ENCODE results near the gene PSME3IP1.
A peak's percentile ranks its signal among the peaks of the same experiment; 100 is the strongest.
"Not testable (repeated sequence)": the region's sequence is repeated elsewhere in the genome, so short reads cannot be mapped to it uniquely, and the experiment has no call there.

The PSME3IP1 gene

GRCh38 chr16:57190136-57190535 lies 4.3 kb upstream of the PSME3IP1 start:
- in situ Hi-C loops (cut with HindIII; ENCODE audit: low sequenced_read_pairs) = no loop called here
- TF ChIP-seq CTCF (IDR thresholded peaks at IDR 0.05; ENCODE audit: low read depth, low read length, missing control alignments) = no peak

DNA sequence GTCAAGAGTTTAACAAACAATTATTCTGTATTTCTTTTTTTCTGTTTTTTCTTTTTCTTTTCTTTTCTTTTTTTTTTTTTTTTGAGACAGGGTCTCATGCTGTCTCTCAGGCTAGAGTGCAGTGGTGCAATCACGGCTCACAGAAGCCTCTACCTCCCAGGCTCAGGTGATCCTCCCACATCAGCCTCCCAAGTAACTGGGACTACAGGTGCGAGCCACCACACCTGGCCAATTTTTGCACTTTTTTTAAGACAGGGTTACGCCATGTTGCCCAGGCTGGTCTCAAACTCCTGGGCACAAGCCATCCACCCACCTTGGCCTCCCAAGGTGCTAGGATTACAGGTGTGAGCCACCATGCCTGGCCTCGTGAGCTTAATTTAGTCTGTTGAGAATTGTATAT lies 3.7 kb upstream of the PSME3IP1 start:
- DNase-seq (ENCODE audit: low read depth); H3K4me3 ChIP-seq (ENCODE audit: low read depth, low read length); in situ Hi-C loops (cut with HindIII; ENCODE audit: low sequenced_read_pairs): not testable (repeated sequence)

More at GRCh38 chr16:57190136-57190535, 4.3 kb upstream of the PSME3IP1 start:
- no peak overlapping the region for H3K4me3 ChIP-seq (ENCODE audit: low read depth, low read length)
- DNase-seq (ENCODE audit: low read depth) = no peak

- no peak overlapping the region for H3K4me3 ChIP-seq (ENCODE audit: low read depth, low read length)
- in situ Hi-C loops (cut with HindIII; ENCODE audit: low sequenced_read_pairs) = no loop called here
- TF ChIP-seq CTCF (IDR thresholded peaks at IDR 0.05; ENCODE audit: low read depth, low read length, missing control alignments) = no peak
- no peak for DNase-seq (ENCODE audit: low read depth)
These were observed 2.8 kb upstream of the PSME3IP1 start for GRCh38 chr16:57188711-57189002.

DNA sequence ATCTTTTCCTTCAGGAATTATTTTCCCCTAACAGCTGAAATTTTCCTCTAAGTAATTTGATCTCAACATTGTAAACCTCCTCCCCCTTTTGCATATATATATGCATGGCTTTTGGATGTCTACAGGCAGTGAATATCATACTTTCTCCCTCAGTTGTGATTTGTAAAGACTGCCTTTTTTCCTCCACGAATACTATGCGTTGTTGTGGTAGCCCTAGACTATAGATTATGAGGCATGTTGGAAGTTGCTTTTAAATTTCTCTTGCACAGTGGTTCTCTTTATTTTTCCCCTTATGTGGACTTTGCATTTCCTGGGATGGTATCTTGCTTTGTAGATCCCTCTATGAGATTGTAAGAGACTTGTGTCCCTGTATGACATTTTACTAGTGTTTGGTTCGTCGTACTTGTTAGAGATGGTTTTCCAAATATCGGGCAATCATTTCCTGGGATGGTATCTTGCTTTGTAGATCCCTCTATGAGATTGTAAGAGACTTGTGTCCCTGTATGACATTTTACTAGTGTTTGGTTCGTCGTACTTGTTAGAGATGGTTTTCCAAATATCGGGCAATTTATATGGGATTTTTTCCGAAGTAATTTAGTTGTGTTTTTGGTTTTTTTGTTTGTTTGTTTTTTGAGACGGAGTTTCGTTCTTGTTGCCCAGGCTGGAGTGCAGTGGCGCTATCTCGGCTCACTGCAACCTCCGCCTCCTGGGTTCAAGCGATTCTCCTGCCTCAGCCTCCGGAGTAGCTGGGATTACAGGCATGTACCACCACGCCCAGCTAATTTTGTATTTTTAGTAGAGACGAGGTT lies 2.3 kb upstream of the PSME3IP1 start:
- in situ Hi-C loops (cut with HindIII; ENCODE audit: low sequenced_read_pairs); DNase-seq (ENCODE audit: low read depth): not testable (repeated sequence)
- H3K4me3 ChIP-seq (ENCODE audit: low read depth, low read length) = peak overlapping the region; percentile 82

DNA sequence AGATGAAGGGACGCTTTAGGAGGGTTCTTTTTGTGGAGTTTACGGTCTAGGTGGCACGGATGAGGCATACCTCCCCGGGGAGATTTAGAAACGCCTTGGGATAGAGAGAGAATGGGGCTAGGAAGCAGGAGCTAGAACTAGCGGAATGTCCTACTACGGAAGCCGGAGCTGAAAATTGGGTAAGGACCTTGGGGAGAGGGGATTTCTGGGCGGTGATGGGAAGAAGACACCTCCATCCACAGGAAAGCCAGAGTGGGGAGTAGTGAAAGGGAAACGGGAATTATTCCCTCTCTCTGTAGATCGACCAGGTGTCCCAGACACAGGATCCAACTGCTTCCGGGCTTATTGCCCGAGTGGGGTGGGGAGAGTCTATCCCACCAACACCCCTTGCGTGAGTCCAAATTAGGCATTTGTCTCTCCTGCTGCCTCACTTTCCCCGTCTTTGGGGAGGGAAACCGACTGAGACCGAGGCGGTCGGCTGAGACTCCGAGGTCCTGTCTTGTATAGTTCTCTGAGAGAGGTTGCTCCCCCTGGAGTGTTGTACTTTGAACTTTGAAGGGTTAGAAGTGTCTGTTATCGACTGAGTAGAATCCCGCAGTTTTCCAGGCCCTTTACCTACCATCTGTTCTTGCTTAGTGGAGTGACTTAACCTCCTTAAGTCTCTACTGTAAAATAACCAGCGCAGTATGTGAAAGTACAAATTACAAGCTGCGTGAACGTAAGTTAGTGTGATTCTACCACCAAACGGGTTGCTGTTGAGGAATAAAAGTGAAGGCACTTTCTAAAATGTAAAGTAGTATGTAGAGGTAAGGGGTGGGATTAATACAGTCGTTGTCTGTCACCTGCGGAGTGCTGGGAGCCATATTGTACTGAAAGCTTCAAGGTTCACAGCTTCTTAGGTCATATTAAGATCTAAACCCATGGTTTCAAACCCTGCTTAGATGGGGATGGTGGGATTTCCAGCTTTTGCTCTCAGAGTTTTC lies 1.3 kb upstream of the PSME3IP1 start:
- peak; percentile 2 for TF ChIP-seq CTCF (IDR thresholded peaks at IDR 0.05; ENCODE audit: low read depth, low read length, missing control alignments)
- no peak for DNase-seq (ENCODE audit: low read depth)
- peak overlapping the region; percentile 82 for H3K4me3 ChIP-seq (ENCODE audit: low read depth, low read length)
- in situ Hi-C loops (cut with HindIII; ENCODE audit: low sequenced_read_pairs) = no loop called here

GRCh38 chr16:57185446-57185944 lies 344 bp downstream of the PSME3IP1 start:
- in situ Hi-C loops (cut with HindIII; ENCODE audit: low sequenced_read_pairs) = no loop called here
- peak overlapping the region; percentile 82 for H3K4me3 ChIP-seq (ENCODE audit: low read depth, low read length)
- DNase-seq (ENCODE audit: low read depth) = no peak
- TF ChIP-seq CTCF (IDR thresholded peaks at IDR 0.05; ENCODE audit: low read depth, low read length, missing control alignments) = no peak

DNA sequence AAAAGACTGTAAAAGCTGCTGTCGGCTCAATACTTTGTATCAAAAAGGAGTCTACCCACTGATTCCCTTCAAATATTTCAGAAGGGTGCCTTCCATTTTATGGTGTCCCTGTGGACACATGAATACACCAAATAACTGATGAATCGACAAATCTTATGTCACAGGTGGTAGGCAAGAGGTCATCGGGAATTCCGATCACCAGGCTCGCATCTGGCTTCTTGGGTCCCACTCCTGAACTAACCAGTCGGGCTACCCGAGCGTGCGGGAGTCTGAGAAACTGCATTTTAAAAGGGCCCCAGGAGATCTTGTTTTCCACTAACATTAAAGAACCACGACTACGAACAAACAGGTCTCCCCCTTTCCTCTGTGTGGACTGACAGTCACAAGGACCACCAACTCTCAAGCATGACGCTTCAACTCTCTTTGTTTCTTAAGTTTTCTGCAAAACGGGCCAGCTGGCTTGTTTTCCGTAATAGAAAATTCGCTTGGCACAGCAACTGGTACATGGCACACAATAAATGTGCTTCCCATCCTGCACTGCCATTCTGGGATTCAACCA lies 873 bp downstream of the PSME3IP1 start:
- no peak for TF ChIP-seq CTCF (IDR thresholded peaks at IDR 0.05; ENCODE audit: low read depth, low read length, missing control alignments)
- peak overlapping the region; percentile 82 for H3K4me3 ChIP-seq (ENCODE audit: low read depth, low read length)
- no peak for DNase-seq (ENCODE audit: low read depth)
- in situ Hi-C loops (cut with HindIII; ENCODE audit: low sequenced_read_pairs) = loop anchor here (5.0 kb wide), 1 partner anchor 232 kb away; no protein-coding TSS in a partner anchor

Data from astrocyte of the cerebellum (primary cell).